ENCODE data around the gene MISP3. TPM values are rescaled to one million over a fixed set of nuclear protein-coding genes. Genes with fewer than 3 reads are reported as not detected.

MISP3 gene
- total and polyA plus RNA-seq, 2 of the 8 experiments (the other 6 are each of a cell fraction or from before 2014, with no cell fraction given), result 0.74 to 1.4 TPM

- Histone ChIP-seq H3K4me3 (ENCODE audit: extremely low read depth in 1 of 4, insufficient read depth in 2 of 4, low read depth in 3 of 4, low read length in 4 of 4) (peak overlapping the region; percentile 42 to 78 (median 60)), H3K79me1 (ENCODE audit: low read depth, low read length) (no peaks in the 10 kb centered on the region), H3K23ac (ENCODE audit: insufficient read length) (no peak overlapping the region), H2BK15ac (ENCODE audit: low read length) (no peak overlapping the region), H2AFZ (ENCODE audit: low read length) (no peak overlapping the region), H3K4ac (replicated peaks; ENCODE audit: insufficient read length, low read depth, low read length) (no peak overlapping the region), H2BK5ac (ENCODE audit: low read depth, low read length) (no peak overlapping the region), H3K79me2 (ENCODE audit: control insufficient read depth in 1 of 2, insufficient read depth in 2 of 2, low read length in 2 of 2) (no peaks in the 10 kb centered on the region), H3K18ac (ENCODE audit: extremely low read depth, low read length) (no peak overlapping the region; the same call in 1 of the 2 replicates), H3K14ac (ENCODE audit: insufficient read length) (no peak overlapping the region), H3K23me2 (ENCODE audit: low read depth, low read length) (peaks cover 11% of the 10 kb centered on the region), H3K9me3 (ENCODE audit: insufficient read depth in 2 of 2, low read depth in 1 of 2, low read length in 1 of 2) (peaks cover 8% of the 10 kb centered on the region in 2 experiments; a peak in 3 of 4 replicates), H2BK20ac (ENCODE audit: low read length) (no peak overlapping the region), H3K36me3 (ENCODE audit: control insufficient read depth in 2 of 4, insufficient read depth in 4 of 4, low read length in 3 of 4) (peaks cover 0 to 13% (median 4%) of the 10 kb centered on the region in 4 experiments; a peak in 3 of 8 replicates), H3K4me1 (replicated peaks in 1 of 4; ENCODE audit: control insufficient read depth in 3 of 4, insufficient read depth in 4 of 4, low read length in 3 of 4) (peaks cover 3 to 5% (median 4%) of the 10 kb centered on the region in 4 experiments), H2BK12ac (ENCODE audit: low read depth, low read length) (no peak overlapping the region), H3K27me3 (replicated peaks in 1 of 4; ENCODE audit: control insufficient read depth in 3 of 4, extremely low read depth in 1 of 4, insufficient read depth in 3 of 4, low read length in 3 of 4) (peaks cover 0 to 6% (median 2%) of the 10 kb centered on the region in 4 experiments; a peak in 4 of 7 replicates), H3K4me2 (ENCODE audit: insufficient read depth in 1 of 2, low read depth in 2 of 2, low read length in 2 of 2) (peak overlapping the region; percentile 65 to 74), H3K27ac (ENCODE audit: low read depth, low read length) (no peak overlapping the region), H2BK120ac (replicated peaks; ENCODE audit: low read depth, low read length) (no peak overlapping the region), H4K91ac (replicated peaks; ENCODE audit: insufficient read length, low read length) (no peak overlapping the region), H4K5ac (ENCODE audit: insufficient read length, low read depth, low read length) (no peak overlapping the region), H4K20me1 (replicated peaks in 1 of 2; ENCODE audit: control insufficient read depth in 1 of 2, insufficient read depth in 2 of 2, low read length in 2 of 2) (peaks cover 4 to 8% of the 10 kb centered on the region in 2 experiments), H4K8ac (ENCODE audit: extremely low read depth, insufficient read depth, low read length) (peak overlapping the region; percentile 57; the same call in 1 of the 2 replicates), H3K56ac (replicated peaks; ENCODE audit: insufficient read length, low read depth, low read length) (no peak overlapping the region), H2AK5ac (ENCODE audit: low read depth, low read length) (no peak overlapping the region), H3K9ac (replicated peaks in 1 of 4; ENCODE audit: extremely low read depth in 1 of 4, low read depth in 3 of 4, low read length in 3 of 4) (no peak overlapping the region; a peak in 2 of 7 replicates)
- no peak for FAIRE-seq
- CTCF ChIA-PET (ENCODE audit: partially characterized antibody), result interaction anchor here (1.0 to 1.1 kb wide), 3 partner anchors 16 to 292 kb away, joined by 4 read pairs; no protein-coding TSS in a partner anchor
- peak in 1 of 2 experiments; percentile 62 for DNase-seq (ENCODE audit: low read depth in 1 of 2, low spot score in 2 of 2)
- POLR2A ChIA-PET (ENCODE audit: partially characterized antibody), result interaction anchor here (1.0 to 1.1 kb wide), 2 partner anchors 24 to 264 kb away, joined by 3 read pairs; no protein-coding TSS in a partner anchor
- 0% methylated on average over 45 of the region's 142 CpGs; no CpG with 5 or more reads in 1 of the 2 experiments for WGBS, 2 experiments (ENCODE audit: extremely low coverage in 1 of 2, insufficient coverage in 1 of 2, insufficient read length in 1 of 2, insufficient replicate concordance in 2 of 2, low coverage in 1 of 2, low lambda C conversion rate in 2 of 2, missing lambda C conversion rate in 1 of 2)
- TF ChIP-seq TAF7 (optimal IDR thresholded peaks at IDR 0.05; ENCODE audit: borderline replicate concordance, low read depth, low read length) (no peak), SIN3A (conservative IDR thresholded peaks at IDR 0.05 in 1 of 2, IDR thresholded peaks at IDR 0.05 in 1 of 2; ENCODE audit: low read depth in 1 of 2, low read length in 2 of 2) (no peak), PHF8 (conservative IDR thresholded peaks at IDR 0.05; ENCODE audit: low read depth, low read length) (no peak), ZNF274 (IDR thresholded peaks at IDR 0.05; ENCODE audit: borderline replicate concordance, extremely low read depth, low read length) (no peak), CTCF (IDR thresholded peaks at IDR 0.05; ENCODE audit: control extremely low read depth in 1 of 3, insufficient read depth in 1 of 3, low read depth in 1 of 3, low read length in 3 of 3) (peak in 1 of 3 experiments; percentile 35; a peak in 2 of 4 replicates)
These were observed 17.3 kb downstream of the MISP3 start for GRCh38 chr19:14089662-14090508.
